Measurements from ENCODE around the gene GSX2. TPM values are rescaled to one million over a fixed set of nuclear protein-coding genes. Genes with fewer than 3 reads are reported as not detected.

The GSX2 gene
- total RNA-seq, 1 donor from 2014 or later = 0.35 TPM

DNA sequence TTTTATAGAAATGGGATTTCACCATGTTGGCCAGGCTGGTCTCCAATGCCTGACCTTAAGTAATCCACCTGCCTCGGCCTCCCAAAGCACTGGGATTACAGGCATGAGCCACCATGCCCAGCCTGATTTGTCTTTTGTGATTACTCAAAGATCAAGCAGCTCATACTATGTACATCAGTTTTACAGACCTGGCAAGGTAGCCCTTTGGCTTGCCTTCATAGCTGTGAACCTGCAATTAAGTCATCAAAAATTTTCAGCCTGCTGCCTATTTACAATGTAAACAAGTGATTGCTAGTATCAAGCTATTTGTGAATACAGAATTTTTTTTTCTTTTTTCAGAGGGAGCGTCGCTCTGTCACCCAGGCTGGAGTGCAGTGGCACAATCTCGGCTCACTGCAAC, 46.2 kb downstream of the GSX2 start:
- Mint-ChIP-seq H3K36me3 (ENCODE audit: unreplicated experiment) (no peaks in the 10 kb centered on the region), H3K9me3 (ENCODE audit: unreplicated experiment) (no peaks in the 10 kb centered on the region), H3K4me3 (ENCODE audit: unreplicated experiment) (no peak overlapping the region), H3K27me3 (ENCODE audit: unreplicated experiment) (no peaks in the 10 kb centered on the region), H3K4me1 (ENCODE audit: unreplicated experiment) (peaks cover 7% of the 10 kb centered on the region), H3K27ac (ENCODE audit: unreplicated experiment) (no peak overlapping the region)
- DNase-seq (ENCODE audit: extremely low spot score, unreplicated experiment) = no peak
- TF ChIP-seq, protein P1, sequence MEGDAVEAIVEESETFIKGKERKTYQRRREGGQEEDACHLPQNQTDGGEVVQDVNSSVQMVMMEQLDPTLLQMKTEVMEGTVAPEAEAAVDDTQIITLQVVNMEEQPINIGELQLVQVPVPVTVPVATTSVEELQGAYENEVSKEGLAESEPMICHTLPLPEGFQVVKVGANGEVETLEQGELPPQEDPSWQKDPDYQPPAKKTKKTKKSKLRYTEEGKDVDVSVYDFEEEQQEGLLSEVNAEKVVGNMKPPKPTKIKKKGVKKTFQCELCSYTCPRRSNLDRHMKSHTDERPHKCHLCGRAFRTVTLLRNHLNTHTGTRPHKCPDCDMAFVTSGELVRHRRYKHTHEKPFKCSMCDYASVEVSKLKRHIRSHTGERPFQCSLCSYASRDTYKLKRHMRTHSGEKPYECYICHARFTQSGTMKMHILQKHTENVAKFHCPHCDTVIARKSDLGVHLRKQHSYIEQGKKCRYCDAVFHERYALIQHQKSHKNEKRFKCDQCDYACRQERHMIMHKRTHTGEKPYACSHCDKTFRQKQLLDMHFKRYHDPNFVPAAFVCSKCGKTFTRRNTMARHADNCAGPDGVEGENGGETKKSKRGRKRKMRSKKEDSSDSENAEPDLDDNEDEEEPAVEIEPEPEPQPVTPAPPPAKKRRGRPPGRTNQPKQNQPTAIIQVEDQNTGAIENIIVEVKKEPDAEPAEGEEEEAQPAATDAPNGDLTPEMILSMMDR (IDR thresholded peaks at IDR 0.05) = no peak

DNA sequence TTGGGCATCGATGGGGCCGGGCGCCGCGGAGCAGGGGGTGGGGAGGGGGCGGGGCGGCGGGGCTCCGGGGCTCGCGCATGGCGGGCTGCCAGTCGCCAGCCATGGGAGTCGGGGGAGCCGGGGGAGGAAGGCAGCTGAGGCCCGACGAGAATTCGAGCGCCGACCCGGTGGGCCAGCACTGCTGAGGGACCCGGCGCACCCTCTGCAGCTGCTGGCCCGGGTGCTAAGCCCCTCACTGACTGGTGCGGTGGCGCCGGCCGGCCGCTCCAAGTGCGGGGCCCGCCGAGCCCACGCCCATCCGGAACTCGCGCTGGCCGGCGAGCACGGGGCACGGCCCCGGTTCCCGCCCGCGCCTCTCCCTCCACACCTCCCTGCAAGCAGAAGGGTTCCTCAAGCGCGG, 49.4 kb downstream of the GSX2 start:
- peaks cover 27% of the 10 kb centered on the region for H3K4me1 Mint-ChIP-seq (ENCODE audit: unreplicated experiment)
- TF ChIP-seq, protein P1 (IDR thresholded peaks at IDR 0.05) = no peak

More for the DNA sequence above, 49.4 kb downstream of the GSX2 start:
- Mint-ChIP-seq H3K4me3 (ENCODE audit: unreplicated experiment) (no peak overlapping the region), H3K27ac (ENCODE audit: unreplicated experiment) (no peak overlapping the region), H3K27me3 (ENCODE audit: unreplicated experiment) (no peaks in the 10 kb centered on the region), H3K9me3 (ENCODE audit: unreplicated experiment) (no peaks in the 10 kb centered on the region), H3K36me3 (ENCODE audit: unreplicated experiment) (no peaks in the 10 kb centered on the region)
- no peak for DNase-seq (ENCODE audit: extremely low spot score, unreplicated experiment)

Other genes starting within 250 kb of the GSX2 start
- gene CHIC2, start 35.6 kb upstream of the GSX2 start, total RNA-seq = 55.9 and 64.1 TPM in 2 replicates
- gene PDGFRA, start 129.1 kb downstream of the GSX2 start, total RNA-seq = 214 and 232 TPM in 2 replicates